CD4-positive, alpha-beta T cell treated with Interleukin-2 at 100 ng/mL for 4 hours (primary cell): ENCODE data around the gene RNF103.
"Not testable (repeated sequence)": the region's sequence is repeated elsewhere in the genome, so short reads cannot be mapped to it uniquely, and the experiment has no call there.

ENCODE experiments used
- DNase-seq: peaks from one replicate; pipeline ENCODE4 v3.0.0-alpha.2; 2020; ENCODE audit warnings: low spot score

The RNF103 gene, protein sequence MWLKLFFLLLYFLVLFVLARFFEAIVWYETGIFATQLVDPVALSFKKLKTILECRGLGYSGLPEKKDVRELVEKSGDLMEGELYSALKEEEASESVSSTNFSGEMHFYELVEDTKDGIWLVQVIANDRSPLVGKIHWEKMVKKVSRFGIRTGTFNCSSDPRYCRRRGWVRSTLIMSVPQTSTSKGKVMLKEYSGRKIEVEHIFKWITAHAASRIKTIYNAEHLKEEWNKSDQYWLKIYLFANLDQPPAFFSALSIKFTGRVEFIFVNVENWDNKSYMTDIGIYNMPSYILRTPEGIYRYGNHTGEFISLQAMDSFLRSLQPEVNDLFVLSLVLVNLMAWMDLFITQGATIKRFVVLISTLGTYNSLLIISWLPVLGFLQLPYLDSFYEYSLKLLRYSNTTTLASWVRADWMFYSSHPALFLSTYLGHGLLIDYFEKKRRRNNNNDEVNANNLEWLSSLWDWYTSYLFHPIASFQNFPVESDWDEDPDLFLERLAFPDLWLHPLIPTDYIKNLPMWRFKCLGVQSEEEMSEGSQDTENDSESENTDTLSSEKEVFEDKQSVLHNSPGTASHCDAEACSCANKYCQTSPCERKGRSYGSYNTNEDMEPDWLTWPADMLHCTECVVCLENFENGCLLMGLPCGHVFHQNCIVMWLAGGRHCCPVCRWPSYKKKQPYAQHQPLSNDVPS

DNA sequence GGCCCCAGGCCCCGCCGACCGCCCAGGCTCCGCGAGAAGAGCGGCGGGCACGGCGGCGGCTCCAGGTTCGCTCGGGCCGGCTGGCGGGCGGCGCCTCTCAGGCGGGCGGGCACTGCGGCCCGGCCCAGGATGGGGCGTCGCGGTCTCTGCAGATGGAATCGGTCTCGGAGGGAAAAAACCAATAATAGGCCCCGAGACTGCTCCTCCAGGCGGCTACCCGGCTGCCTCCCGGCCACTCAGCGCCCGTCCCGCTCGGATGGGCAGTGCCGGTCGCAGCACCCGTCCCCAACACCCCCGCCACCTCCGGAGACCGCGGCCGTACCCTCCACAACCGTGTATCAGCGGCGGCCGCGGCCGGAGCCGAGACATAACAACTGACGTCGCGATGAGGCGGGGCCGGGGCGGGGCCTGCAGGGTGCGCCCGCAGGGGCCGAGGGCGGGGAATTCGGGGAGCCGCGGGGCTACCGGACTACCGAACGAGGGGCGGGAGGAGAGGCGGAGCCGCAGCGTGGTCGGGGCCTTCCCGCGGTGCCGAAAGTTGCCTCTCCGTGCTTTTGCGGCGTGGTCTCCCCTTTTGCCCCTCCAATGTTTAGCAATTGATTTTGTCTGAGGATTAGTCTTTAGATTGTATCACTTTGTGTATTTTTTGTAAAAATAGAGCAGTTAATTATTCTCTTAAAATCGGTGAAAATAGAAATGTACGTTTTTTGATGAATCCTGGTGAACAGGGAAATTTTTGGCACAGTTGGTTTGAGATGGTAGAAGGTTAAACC, at the start of gene RNF103:
TSS of gene RNF103 (minus strand) at position 372 of the 773 bp plus-strand sequence. CDS start 979 bp downstream, outside the sequence.
- DNase-seq = peak; percentile 92

DNA sequence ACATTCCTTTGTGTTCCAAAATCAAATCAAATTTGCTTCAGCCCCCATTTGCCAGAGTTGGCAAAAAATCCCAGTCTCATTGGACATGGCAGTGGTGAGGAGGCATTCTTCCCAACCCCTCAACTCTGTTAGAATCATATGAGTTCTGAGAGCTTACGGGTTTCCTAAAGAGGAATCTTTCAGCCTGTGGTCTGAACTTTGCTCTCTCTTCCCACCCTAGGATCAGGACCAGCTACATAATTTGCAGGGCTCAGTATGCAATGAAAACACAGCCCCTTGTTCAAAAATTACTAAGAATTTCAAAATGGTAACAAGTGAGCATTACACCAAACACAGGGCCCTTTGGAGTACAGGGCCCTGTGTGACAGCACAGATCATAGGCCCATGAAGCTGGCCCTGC, 49.3 kb upstream of the RNF103 start:
- DNase-seq = no peak

DNA sequence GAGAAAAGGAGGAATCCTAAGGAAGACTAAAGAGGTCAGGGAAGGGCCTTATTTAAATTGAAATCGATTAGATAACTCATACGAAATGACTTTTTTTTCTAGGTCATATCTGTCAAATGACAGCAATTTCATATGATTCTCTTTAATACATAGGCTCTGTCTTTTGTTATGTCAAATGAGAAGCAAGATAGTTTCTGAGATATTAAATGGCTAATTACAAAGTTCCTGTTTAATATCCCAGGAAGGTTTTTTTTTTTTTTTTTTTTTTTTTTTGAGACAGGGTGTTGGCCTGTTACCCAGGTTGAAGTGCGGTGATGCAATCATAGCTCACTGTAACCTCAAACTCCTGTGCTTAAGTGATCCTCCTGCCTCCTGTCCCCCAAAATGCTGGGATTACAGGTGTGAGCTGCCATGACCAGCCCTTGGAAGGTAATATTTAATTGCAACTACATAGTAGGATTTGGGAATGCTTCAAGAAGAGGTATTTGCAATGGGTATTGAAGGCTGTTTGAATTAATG, 48.4 kb upstream of the RNF103 start:
- DNase-seq = no peak

DNA sequence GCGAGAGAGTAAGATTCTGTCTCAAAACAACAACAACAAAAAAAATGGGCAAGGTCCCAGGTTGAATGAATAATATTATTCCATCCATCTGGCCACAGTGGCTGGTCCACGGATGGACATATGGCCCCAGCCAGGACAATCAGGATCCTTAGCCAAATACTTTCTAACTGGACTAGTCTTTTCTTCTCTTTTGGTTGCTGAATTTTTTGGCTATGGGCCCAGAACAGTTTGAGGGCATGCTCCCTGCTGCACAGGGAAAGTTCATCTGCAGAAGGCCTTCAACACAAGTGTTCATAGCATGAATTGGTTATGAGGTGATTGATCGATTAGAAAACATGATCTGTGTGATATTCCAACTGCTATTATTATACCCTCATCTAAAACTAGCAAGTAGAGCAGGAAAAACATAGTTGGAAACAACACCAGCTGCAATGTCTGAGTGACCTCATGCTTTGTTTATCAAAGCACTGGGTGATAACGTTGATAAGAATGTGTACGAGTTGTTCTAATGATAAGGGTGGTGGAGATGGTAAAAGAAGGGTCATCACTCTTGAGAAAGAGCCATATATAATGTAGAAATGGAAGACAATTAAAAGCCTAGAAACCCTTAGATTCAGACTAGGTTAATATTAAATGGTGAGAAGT, 47.8 kb upstream of the RNF103 start:
- no peak for DNase-seq

DNA sequence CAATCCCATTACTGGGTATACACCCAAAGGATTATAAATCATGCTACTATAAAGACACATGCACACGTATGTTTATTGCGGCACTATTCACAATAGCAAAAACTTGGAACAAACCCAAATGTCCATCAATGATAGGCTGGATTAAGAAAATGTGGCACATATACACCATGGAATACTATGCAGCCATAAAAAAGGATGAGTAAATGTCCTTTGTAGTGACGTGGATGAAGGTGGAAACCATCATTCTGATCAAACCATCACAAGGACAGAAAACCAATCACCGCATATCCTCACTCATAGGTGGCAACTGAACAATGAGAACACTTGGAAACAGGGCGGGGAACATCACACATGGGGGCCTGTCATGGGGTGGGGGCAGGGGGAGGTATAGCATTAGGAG, 45.7 kb upstream of the RNF103 start:
- not testable (repeated sequence) for DNase-seq

DNA sequence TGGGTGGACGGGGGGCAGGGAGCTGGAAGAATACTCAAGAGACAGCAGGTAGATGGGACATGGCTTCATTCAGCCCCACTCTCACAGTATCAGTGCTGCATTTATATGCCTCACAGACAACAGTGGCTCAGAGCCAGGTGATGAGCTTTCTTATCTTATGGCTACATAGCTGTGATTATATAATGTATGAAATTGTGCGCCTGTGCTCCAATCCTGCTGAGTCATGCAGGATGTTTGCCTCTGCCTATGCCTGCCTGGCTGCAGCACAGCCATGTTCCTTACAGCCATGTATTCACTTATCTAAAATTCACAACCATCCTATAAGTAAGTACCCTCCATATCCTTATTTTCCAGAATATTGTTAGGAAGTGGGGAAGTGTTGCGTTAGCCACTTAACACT, 37.7 kb upstream of the RNF103 start:
- DNase-seq = no peak

DNA sequence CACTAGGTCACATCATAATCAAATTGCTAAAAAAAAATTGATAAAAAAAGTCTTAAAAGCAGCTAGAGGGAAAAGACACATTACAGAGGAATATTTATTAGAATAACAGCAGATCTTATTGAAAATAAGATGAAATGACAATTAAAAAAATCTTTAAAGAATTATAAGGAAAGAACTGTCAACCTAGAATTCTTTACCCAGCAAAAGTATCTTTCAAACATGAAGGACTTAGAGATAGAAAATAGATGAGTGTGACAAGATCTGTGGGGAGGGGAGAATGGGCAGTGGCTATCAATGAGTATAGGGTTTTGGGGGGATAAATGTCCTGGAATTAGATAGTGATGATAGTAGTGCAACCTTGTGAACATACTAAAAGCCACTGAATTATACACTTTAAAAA, 26.5 kb upstream of the RNF103 start:
- DNase-seq = no peak

DNA sequence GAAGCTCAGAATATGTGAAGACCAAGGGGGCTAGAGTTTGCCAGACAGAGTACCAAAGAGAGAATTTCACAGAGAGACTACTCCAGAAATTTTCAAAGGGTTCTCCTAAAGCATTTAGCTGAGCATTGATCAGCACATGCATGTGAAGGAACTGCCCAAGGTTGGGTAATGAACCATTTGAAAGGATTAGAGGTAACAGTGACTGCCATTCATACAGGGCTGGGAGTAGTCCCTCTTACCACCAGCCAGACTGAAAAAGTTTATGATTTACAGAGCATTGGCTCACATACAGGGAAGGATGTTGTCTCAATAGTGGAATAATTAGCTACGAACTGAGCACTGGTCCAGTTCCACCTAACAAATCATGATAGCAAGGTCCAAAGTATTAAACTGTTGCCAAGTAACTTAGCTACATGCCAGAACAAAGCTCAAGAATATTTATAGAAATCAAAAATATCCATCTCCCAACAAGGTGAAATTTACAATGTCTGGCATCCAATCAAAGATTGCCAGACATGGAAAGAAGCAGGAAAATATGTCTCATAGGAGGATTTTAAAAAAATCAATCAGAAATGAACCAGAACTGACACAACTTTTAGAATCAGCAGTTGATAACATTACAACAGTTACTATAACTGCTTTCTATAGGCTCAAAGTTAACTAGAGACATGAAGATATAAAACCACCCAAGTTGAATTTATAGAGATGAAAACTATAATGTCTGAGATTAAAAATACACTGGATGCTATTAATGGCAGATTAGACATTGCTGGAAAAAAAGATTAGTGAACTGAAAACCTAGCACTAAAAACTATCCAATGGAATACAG, 25.7 kb upstream of the RNF103 start:
- DNase-seq = no peak

DNA sequence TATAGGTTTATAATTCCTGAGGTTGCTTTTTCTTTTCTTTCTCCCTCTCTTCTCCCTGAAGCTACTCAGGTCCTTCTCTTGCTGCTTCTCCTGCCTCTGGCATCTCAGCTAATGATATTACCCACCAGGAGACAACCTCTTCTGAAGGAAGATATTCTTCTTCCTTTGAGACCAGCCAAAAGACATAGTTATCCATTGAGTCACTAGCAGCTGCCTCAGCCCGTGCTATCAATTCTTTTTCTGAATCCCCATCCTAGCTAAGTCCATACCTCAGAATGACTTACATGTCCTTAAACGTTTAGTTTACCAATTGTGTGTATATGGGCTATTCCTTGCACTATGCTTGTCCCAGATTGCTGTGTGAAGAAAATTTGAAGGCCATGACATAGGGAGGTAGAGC, 25.0 kb upstream of the RNF103 start:
- no peak for DNase-seq

DNA sequence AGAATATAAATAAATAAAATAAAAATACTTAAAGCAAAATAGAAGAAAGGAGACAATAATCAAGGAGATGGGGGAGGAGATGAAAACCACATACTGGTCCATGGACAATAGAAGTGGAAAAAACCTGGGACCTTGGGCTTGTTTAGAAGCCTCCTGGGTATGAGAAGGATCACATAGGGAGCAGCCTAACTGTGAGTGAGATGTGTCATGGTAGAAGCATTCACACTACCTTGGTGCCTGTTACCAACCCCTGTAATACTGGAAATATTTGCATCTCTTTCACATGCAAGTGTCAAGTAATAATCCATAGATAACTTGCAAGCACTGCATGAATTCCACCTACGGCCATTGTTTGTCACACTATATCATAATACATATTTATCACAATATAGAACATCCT, 23.2 kb upstream of the RNF103 start:
- DNase-seq = no peak

DNA sequence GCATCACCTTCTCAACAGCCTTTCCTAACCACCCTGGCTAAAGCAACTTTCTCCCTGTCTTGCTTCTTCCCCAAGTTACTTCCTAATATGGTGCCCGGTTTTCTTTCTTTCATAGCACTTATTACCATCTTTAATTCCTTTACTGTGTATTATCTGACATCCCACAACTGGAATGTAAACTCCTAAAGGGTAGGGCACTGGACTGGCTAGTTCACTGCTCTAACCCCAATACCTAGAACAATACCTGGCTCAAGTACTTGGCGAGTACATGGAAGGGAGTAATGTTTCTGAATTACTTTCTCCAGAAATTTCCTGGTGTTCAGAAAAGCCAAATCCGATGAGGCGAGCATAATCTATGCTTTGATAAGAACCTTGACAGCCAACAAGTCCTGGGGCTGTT, 22.7 kb upstream of the RNF103 start:
- no peak for DNase-seq

DNA sequence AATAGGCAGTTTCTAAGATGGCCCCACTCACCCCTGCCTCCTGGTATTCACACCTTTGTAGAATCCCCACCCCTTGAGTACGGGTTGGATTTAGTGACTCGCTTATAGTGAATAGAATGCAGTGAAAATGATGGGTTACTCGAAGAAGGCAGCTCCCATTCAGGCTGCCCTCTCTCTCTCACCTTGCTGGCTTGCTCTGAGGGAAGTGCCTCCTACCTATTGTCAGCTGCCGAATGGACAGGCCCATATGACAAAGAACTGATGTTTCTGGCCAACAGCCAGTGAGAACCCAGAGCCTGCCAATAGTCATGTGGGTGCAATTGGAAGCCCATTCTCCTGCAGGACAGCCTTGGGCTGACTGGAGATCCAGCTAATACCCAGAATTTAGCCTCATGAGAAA, 22.1 kb upstream of the RNF103 start:
- DNase-seq = no peak

DNA sequence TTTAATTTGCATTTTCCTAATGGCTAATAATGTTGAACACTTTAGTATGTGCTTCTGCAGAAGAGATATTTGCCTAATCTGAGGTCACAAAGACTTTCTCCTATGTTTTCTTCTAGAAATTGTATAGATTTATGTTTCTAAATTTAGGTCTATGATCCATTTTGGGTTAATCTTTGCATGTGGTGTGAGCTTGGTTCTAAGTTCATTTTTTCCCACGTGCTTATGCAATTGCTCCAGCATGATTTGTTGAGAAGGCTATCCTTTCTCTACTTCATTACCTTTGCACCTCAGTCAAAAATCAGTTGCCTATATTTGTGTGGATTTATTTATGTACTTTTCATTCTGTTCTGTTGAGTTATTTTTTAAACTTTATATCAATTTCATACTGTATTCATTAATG, 15.0 kb upstream of the RNF103 start:
- DNase-seq = no peak

DNA sequence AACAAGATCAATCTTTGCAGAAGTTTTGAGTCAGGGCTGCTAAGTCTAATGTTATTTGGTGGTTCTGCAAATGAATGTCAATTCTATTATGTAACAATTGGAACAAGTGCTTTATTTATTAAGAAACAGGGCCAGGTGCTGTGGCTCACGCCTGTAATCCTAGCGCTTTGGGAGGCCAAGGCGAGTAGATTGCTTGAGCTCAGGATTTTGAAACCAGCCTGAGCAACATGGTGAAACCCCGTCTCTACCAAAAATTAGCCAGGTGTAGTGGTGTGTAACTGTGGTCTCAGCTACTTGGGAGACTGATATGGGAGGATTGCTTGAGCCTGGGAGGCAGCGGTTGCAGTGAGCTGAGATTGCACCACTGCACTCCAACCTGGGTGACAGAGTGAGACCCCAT, 13.2 kb upstream of the RNF103 start:
- no peak for DNase-seq

DNA sequence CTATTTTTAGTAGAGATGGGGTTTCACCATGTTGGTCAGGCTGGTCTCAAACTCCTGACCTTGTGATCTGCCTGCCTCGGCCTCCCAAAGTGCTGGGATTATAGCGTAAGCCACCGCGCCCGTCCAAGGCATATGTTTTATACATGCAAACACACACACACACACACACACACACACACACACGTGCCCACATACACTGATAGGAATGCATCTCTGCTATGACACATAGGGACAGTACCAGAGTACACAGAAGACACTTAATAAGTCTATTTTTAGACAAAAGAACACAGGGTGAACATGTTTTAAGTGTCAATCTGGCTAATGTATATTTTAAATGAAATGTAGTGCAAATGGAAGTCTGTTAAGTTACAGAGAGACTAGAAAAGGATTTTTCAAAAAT, 10.7 kb upstream of the RNF103 start:
- no peak for DNase-seq

DNA sequence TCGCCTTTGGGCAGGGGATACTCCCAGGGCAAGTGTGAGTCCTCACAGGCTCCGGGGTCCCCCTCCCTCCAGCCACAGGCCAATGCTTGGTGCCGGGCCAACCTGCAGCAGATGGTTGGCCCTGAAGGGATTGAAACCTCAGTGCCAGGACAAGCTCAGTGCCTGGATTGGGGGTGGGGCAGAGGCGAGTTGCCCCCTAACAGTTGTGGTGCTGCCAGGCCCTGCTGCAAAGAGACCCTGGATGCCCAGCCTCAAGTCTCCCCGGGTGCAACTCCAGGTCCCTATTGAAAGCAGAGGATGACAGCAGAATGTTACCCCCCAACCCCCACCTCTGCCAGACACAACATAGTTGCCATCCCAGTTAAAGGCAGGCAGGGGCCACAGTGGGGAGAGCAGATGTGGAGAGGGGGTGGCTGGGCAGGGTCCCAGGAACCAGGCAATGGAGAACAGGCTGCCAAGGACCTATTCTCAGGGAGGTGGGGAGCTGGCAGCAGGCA, 9.5 kb upstream of the RNF103 start:
- no peak for DNase-seq

DNA sequence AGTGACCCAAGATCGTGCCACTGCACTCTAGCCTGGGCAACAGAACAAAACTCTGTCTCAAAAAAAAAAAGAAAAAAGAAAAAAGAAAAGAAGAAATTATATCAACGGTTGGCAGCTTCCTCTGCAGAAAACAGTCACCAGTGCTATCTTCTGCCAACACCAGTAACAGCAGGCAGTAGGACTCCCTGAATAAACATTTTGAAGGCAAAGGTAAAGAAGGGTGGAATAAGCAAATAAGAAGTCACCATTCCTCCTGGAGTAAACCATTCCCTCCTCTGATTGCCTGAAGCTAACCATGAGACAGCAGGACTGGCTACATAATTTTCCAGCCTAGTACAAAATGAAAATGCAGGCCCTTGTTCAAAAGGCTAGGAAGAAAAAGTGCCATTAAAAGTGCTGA, 9.0 kb upstream of the RNF103 start:
- no peak for DNase-seq

DNA sequence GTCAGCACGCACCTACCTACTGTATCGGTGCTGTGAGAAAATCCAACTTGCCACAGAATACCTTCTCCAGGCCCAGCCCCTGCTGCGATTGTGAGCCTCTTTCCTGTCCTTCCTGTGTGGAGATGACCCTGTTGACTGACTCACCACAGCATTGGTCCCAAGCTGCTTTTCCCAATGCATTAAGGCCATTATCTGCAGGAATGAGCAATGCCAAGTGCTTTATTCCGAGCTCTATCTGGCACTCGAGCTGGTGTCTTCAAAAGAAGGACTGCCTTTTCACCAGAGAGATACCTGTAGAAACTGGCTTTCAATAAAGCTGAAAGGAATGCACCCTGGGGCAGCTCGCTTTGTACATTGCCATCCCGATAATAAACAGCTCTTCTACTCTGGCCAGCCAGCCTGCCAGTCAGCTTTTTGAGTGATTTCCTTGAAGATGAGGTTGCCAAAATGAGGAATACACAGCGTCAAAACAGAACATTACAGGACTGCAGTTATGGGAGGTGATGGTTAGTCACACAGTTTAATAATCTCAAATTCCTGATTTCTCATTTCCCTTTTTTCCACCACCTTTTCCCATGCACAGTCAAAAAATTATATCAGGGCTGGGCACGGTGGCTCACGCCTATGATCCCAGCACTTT, 8.3 kb upstream of the RNF103 start:
- DNase-seq = no peak

DNA sequence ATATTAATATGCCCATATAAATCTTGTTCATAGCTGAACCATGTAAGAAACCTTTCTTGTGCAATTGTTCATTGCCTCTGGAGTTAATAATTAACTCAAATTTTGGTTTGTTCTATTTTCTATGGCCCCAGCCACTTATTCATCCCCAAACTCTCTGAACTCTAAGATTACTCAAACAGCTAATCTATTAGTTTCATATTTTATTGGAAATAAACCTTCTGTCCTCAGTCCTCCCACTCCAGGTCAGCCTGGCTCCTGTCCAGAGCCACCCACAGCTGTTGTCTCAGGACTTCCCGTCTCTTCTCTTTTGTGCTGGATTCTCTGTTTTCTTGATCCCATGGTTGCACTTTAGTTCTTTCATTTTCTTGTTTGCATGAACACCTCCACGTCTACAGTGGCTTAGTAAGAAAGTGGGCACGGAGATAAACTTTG, 4.4 kb upstream of the RNF103 start:
- DNase-seq = no peak

DNA sequence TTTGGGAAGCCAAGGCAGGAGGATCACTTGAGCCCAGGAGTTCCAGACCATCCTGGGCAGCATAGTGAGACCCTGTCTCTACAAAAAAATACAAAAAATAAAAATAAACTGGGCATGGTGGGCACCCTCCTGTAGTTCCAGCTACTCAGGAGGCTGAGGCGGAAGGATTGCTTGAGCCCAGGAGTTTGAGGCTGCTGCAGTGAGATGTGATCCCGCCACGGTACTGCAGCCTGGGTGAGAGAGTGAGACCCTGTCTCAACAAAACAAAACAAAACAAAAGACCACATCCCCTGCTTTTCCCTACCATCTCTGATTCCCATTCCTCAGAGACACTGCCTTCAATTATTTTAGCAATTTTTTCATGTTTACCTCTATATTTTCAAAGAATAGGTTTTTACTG, 3.9 kb upstream of the RNF103 start:
- no peak for DNase-seq

DNA sequence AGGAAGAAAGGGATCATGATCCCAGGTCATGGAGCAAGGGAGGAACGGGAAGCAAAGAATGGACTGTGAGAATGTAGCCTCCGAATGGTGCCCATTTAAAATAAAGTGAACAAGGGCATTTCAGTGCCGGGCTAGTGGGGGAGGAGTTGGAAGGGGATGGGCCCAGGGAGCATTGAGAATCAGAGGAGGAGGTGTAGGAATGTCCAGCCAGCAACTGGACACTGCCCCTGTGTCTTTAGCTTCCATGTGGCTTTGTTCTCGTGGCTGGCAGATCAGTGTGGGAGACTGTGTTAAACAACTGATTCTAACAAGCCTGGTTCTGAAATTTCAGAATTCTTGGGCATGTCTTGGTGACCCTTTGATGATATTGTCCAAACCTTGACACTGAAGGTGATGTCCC, 1.4 kb upstream of the RNF103 start:
- no peak for DNase-seq
